SK-N-MC (cell line): ENCODE measurements around the gene EPHB4.
A peak's percentile ranks its signal among the peaks of the same experiment; 100 is the strongest.

Experiments
- DNase-seq: peaks from one replicate; pipeline ENCODE4 v3.0.0-alpha.2; 2011; ENCODE audit warnings: low read depth, low spot score
- H3K27ac ChIP-seq: fragments of 200-600 bp; sonication (generic); 2 replicates; pipeline ENCODE4 v1.5.1; 2016; ENCODE audit warnings: mixed run types
- H3K36me3 ChIP-seq: fragments of 200-600 bp; sonication (generic); 2 replicates; pipeline ENCODE4 v1.6.1; 2017; ENCODE audit warnings: antibody characterized with exemption, low read length, mixed read lengths; ENCODE audit not compliant: insufficient read depth
- H3K4me3 ChIP-seq: fragments of 200-600 bp; sonication (generic); 2 replicates; pipeline ENCODE4 v1.5.1; 2016
- H3K9ac ChIP-seq: fragments of 200-600 bp; sonication (generic); 2 replicates; pipeline ENCODE4 v1.8.0; 2017; ENCODE audit warnings: mixed run types, mixed read lengths; ENCODE audit not compliant: insufficient read length
- H3K9me3 ChIP-seq: fragments of 200-600 bp; sonication (generic); 2 replicates; pipeline ENCODE4 v1.6.1; 2017; ENCODE audit warnings: low read depth, mild to moderate bottlenecking, antibody characterized with exemption, low read length, moderate library complexity, mixed read lengths
- EZH2 ChIP-seq: fragments of 200-600 bp; sonication (generic); IDR thresholded peaks from one replicate; pipeline ENCODE4 v1.6.1; 2017; ENCODE audit warnings: antibody characterized with exemption
- FOXP2 ChIP-seq: optimal IDR thresholded peaks from 2 replicates; pipeline ENCODE3; 2011; ENCODE audit warnings: mild to moderate bottlenecking, moderate library complexity; ENCODE audit not compliant: insufficient read depth; ENCODE audit errors: extremely low read length, control extremely low read depth
- POLR2AphosphoS5 ChIP-seq: IDR thresholded peaks from 2 replicates; pipeline ENCODE4 v1.6.1; 2012; ENCODE audit warnings: mild to moderate bottlenecking, low read depth, low read length, borderline replicate concordance

EPHB4 gene

GRCh38 chr7:100837099-100837836, 9.9 kb upstream of the EPHB4 start:
- peak; percentile 67 for DNase-seq
- H3K27ac ChIP-seq, result peak overlapping the region; percentile 100
- peak overlapping the region; percentile 83 for H3K4me3 ChIP-seq
- H3K9me3 ChIP-seq, result no peaks in the 10 kb centered on the region
- H3K36me3 ChIP-seq, result no peaks in the 10 kb centered on the region
- H3K9ac ChIP-seq, result peak overlapping the region; percentile 97
- TF ChIP-seq EZH2 (no peak), FOXP2 (no peak), POLR2AphosphoS5 (peak; percentile 53; the same call in 1 of the 2 replicates)

- TF ChIP-seq FOXP2 (no peak), POLR2AphosphoS5 (0 out of 2 replicates have a peak, but pooled peaks have one; percentile 22)
Measured at GRCh38 chr7:100836812-100837098, 9.4 kb upstream of the EPHB4 start.

GRCh38 chr7:100835903-100836811, 8.8 kb upstream of the EPHB4 start:
- Histone ChIP-seq H3K9me3 (no peaks in the 10 kb centered on the region), H3K9ac (peak overlapping the region; percentile 46), H3K4me3 (peak overlapping the region; percentile 83), H3K27ac (peak overlapping the region; percentile 100), H3K36me3 (no peaks in the 10 kb centered on the region)
- TF ChIP-seq POLR2AphosphoS5 (peak; percentile 89), EZH2 (no peak), FOXP2 (peak; percentile 87)
- no peak for DNase-seq

More at GRCh38 chr7:100836812-100837098, 9.4 kb upstream of the EPHB4 start:
- Histone ChIP-seq H3K27ac (peak overlapping the region; percentile 100), H3K4me3 (peak overlapping the region; percentile 83), H3K36me3 (no peaks in the 10 kb centered on the region), H3K9me3 (no peaks in the 10 kb centered on the region), H3K9ac (peak overlapping the region; percentile 97)
- peak; percentile 78 for DNase-seq

- Histone ChIP-seq H3K4me3 (no peak overlapping the region), H3K27ac (no peak overlapping the region), H3K36me3 (no peaks in the 10 kb centered on the region), H3K9me3 (no peaks in the 10 kb centered on the region), H3K9ac (no peak overlapping the region)
- TF ChIP-seq POLR2AphosphoS5 (no peak), EZH2 (no peak), FOXP2 (no peak)
- no peak for DNase-seq
Measured at GRCh38 chr7:100832281-100832633, 4.9 kb upstream of the EPHB4 start.

- Histone ChIP-seq H3K4me3 (no peak overlapping the region), H3K9ac (no peak overlapping the region), H3K27ac (peak overlapping the region; percentile 33; the same call in 1 of the 2 replicates), H3K36me3 (no peaks in the 10 kb centered on the region), H3K9me3 (no peaks in the 10 kb centered on the region)
- TF ChIP-seq EZH2 (no peak), POLR2AphosphoS5 (no peak), FOXP2 (no peak)
- no peak for DNase-seq
Measured at GRCh38 chr7:100830396-100830795, 3.1 kb upstream of the EPHB4 start.

- Histone ChIP-seq H3K4me3 (peak overlapping the region; percentile 91; the same call in 1 of the 2 replicates), H3K36me3 (peaks cover 5% of the 10 kb centered on the region), H3K9me3 (no peaks in the 10 kb centered on the region), H3K27ac (no peak overlapping the region), H3K9ac (no peak overlapping the region)
- no peak for TF ChIP-seq EZH2
- no peak for TF ChIP-seq POLR2AphosphoS5
- TF ChIP-seq FOXP2, result no peak
- no peak for DNase-seq
Measured at GRCh38 chr7:100829150-100829716, 1.9 kb upstream of the EPHB4 start.

GRCh38 chr7:100826514-100827329, 601 bp downstream of the EPHB4 start:
- peak overlapping the region; percentile 91 for H3K4me3 ChIP-seq
- TF ChIP-seq POLR2AphosphoS5 (no peak), FOXP2 (no peak), EZH2 (no peak)
- DNase-seq, result no peak
- no peaks in the 10 kb centered on the region for H3K9me3 ChIP-seq
- peak overlapping the region; percentile 68 for H3K27ac ChIP-seq
- peak overlapping the region; percentile 87 for H3K9ac ChIP-seq
- peaks cover 30% of the 10 kb centered on the region for H3K36me3 ChIP-seq
